GM12878 (cell line): ENCODE data around the gene HBP1.

ENCODE experiments used
- CBFB ChIP-seq: IDR thresholded peaks from 2 replicates; pipeline ENCODE4 v1.6.1; 2016; ENCODE audit warnings: antibody characterized with exemption, low read depth
- TF ChIP-seq, protein P1 (sequence below), 3 experiments: IDR thresholded peaks in 2 of 3; conservative IDR thresholded peaks in 1 of 3; 2 replicates each; pipeline ENCODE4 v1.5.1; 2011; ENCODE audit warnings: low read depth in 3 of 3, low read length in 3 of 3, mild to moderate bottlenecking in 3 of 3, control low read depth in 2 of 3, moderate library complexity in 2 of 3, inconsistent platforms in 1 of 3, mixed read lengths in 1 of 3; ENCODE audit not compliant: control insufficient read depth in 2 of 3, insufficient read depth in 1 of 3; ENCODE audit errors: extremely low read depth in 1 of 3

GRCh38 chr7:107212725-107213124 lies 43.9 kb downstream of the HBP1 start:
- no peak for TF ChIP-seq CBFB
- TF ChIP-seq, protein P1, sequence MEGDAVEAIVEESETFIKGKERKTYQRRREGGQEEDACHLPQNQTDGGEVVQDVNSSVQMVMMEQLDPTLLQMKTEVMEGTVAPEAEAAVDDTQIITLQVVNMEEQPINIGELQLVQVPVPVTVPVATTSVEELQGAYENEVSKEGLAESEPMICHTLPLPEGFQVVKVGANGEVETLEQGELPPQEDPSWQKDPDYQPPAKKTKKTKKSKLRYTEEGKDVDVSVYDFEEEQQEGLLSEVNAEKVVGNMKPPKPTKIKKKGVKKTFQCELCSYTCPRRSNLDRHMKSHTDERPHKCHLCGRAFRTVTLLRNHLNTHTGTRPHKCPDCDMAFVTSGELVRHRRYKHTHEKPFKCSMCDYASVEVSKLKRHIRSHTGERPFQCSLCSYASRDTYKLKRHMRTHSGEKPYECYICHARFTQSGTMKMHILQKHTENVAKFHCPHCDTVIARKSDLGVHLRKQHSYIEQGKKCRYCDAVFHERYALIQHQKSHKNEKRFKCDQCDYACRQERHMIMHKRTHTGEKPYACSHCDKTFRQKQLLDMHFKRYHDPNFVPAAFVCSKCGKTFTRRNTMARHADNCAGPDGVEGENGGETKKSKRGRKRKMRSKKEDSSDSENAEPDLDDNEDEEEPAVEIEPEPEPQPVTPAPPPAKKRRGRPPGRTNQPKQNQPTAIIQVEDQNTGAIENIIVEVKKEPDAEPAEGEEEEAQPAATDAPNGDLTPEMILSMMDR (IDR thresholded peaks at IDR 0.05 in 2 of 3, conservative IDR thresholded peaks at IDR 0.05 in 1 of 3; ENCODE audit: control insufficient read depth in 2 of 3, extremely low read depth in 1 of 3, insufficient read depth in 1 of 3, low read depth in 3 of 3, low read length in 3 of 3): no peak
